WTC11 (cell line): ENCODE data around the gene BCL2A1. TPM values are rescaled to one million over a fixed set of nuclear protein-coding genes. Genes with fewer than 3 reads are reported as not detected.

Source experiments
- ATAC-seq: fragments of 200-7000 bp; cut with Tn5 transposase; 2 replicates; pipeline ENCODE4 v1.10.0; 2021; ENCODE audit warnings: mild to moderate bottlenecking, moderate library complexity
- Bru-seq: library from RNA; stranded (reverse); fragments of 400-500 nt; gene quantifications from one replicate; lab custom pipeline; 2021; lab: Mats Ljungman, UMichigan
- CTCF ChIA-PET: fragments of 300-600 bp; sonication (Branson Sonifier 250); formaldehyde crosslinking; loops from one replicate; lab custom pipeline; 2021; ENCODE audit warnings: antibody characterized with exemption; lab: Charles Lee
- POLR2A ChIA-PET: fragments of 350-600 bp; sonication (Branson Sonifier 250); formaldehyde crosslinking; loops from one replicate; lab custom pipeline; 2021; ENCODE audit warnings: antibody characterized with exemption; lab: Charles Lee
- DNase-seq: peaks from one replicate; pipeline ENCODE4 v3.0.0; 2021; ENCODE audit warnings: low spot score
- H3K27ac Mint-ChIP-seq: 2 replicates; pipeline ENCODE4 v1.8.0; 2021; ENCODE audit warnings: mixed read lengths
- H3K27me3 Mint-ChIP-seq: 2 replicates; pipeline ENCODE4 v1.8.0; 2021; ENCODE audit warnings: low read depth, mild to moderate bottlenecking, moderate library complexity, mixed read lengths
- H3K36me3 Mint-ChIP-seq: 2 replicates; pipeline ENCODE4 v1.8.0; 2021; ENCODE audit warnings: mixed read lengths
- H3K4me1 Mint-ChIP-seq: 2 replicates; pipeline ENCODE4 v1.8.0; 2022; ENCODE audit warnings: mixed read lengths
- H3K4me3 Mint-ChIP-seq: 2 replicates; pipeline ENCODE4 v1.8.0; 2021; ENCODE audit warnings: mild to moderate bottlenecking, moderate library complexity, mixed read lengths
- H3K9me3 Mint-ChIP-seq: 2 replicates; pipeline ENCODE4 v1.8.0; 2021; ENCODE audit warnings: mixed read lengths
- ATF1 ChIP-seq: sonication (generic); formaldehyde crosslinking; IDR thresholded peaks from 2 replicates; pipeline ENCODE4 v1.8.1; 2023; ENCODE audit warnings: mild to moderate bottlenecking, moderate library complexity, missing genetic modification reagents
- CREB1 ChIP-seq: sonication (generic); formaldehyde crosslinking; IDR thresholded peaks from 2 replicates; pipeline ENCODE4 v1.8.0; 2023; ENCODE audit warnings: mild to moderate bottlenecking, missing genetic modification reagents
- EMX1 ChIP-seq: fragments of 250-450 bp; sonication (Bioruptor Pico); IDR thresholded peaks from 2 replicates; pipeline ENCODE4 v1.8.0; 2021; ENCODE audit warnings: mild to moderate bottlenecking
- ESRRA ChIP-seq: sonication (generic); formaldehyde crosslinking; IDR thresholded peaks from 2 replicates; pipeline ENCODE4 v1.8.1; 2022; ENCODE audit warnings: mild to moderate bottlenecking, missing genetic modification reagents, borderline replicate concordance
- ETV6 ChIP-seq: sonication (generic); formaldehyde crosslinking; IDR thresholded peaks from 2 replicates; pipeline ENCODE4 v1.8.1; 2022; ENCODE audit warnings: mild to moderate bottlenecking, missing genetic modification reagents
- FOXP1 ChIP-seq: sonication (generic); formaldehyde crosslinking; IDR thresholded peaks from 2 replicates; pipeline ENCODE4 v1.8.0; 2022; ENCODE audit warnings: missing genetic modification reagents, mild to moderate bottlenecking, moderate library complexity, borderline replicate concordance
- GABPB1 ChIP-seq: sonication (generic); formaldehyde crosslinking; IDR thresholded peaks from 2 replicates; pipeline ENCODE4 v1.8.1; 2023; ENCODE audit warnings: mild to moderate bottlenecking, missing genetic modification reagents
- IRF2 ChIP-seq: sonication (generic); formaldehyde crosslinking; IDR thresholded peaks from 2 replicates; pipeline ENCODE4 v1.8.0; 2022; ENCODE audit warnings: low read depth, missing genetic modification reagents, borderline replicate concordance
- RELA ChIP-seq: sonication (generic); formaldehyde crosslinking; IDR thresholded peaks from 2 replicates; pipeline ENCODE4 v1.8.1; 2022; ENCODE audit warnings: missing genetic modification reagents, mild to moderate bottlenecking, borderline replicate concordance
- SOX15 ChIP-seq: fragments of 250-450 bp; sonication (Bioruptor Pico); IDR thresholded peaks from 2 replicates; pipeline ENCODE4 v1.9.0; 2021; ENCODE audit warnings: mild to moderate bottlenecking
- SP1 ChIP-seq: sonication (generic); formaldehyde crosslinking; conservative IDR thresholded peaks from 2 replicates; pipeline ENCODE4 v1.8.1; 2022; ENCODE audit warnings: missing genetic modification reagents
- TEAD4 ChIP-seq: sonication (generic); formaldehyde crosslinking; IDR thresholded peaks from 2 replicates; pipeline ENCODE4 v1.8.0; 2022; ENCODE audit warnings: mild to moderate bottlenecking, missing genetic modification reagents
- ZNF121 ChIP-seq: sonication (generic); formaldehyde crosslinking; IDR thresholded peaks from 2 replicates; pipeline ENCODE4 v1.8.0; 2023; ENCODE audit warnings: missing genetic modification reagents
- ZNF416 ChIP-seq: fragments of 250-450 bp; sonication (Bioruptor Pico); IDR thresholded peaks from 2 replicates; pipeline ENCODE4 v1.9.0; 2021; ENCODE audit warnings: mild to moderate bottlenecking, inconsistent platforms
- ZNF423 ChIP-seq: fragments of 250-450 bp; sonication (Bioruptor Pico); IDR thresholded peaks from 2 replicates; pipeline ENCODE4 v2.1.2; 2022; ENCODE audit warnings: mild to moderate bottlenecking, moderate library complexity
- long read RNA-seq, 3 experiments: library from RNA in 1 of 3; library from capped mRNA in 1 of 3; library from polyadenylated mRNA in 1 of 3; unstranded in 2 of 3; stranded (forward) in 1 of 3; transcript quantifications; one replicate each; pipeline ENCODE4 v2.0.0, GENCODE V29; 2021
- total RNA-seq: library from RNA; stranded (reverse); gene quantifications from 3 replicates; pipeline ENCODE4 v1.2.3, GENCODE V29; 2021
- TF ChIP-seq, protein P1 (sequence below): sonication (generic); formaldehyde crosslinking; IDR thresholded peaks from 2 replicates; pipeline ENCODE4 v1.8.0; 2023; ENCODE audit warnings: mild to moderate bottlenecking, missing genetic modification reagents
- TF ChIP-seq, protein P2 (sequence below): sonication (generic); formaldehyde crosslinking; IDR thresholded peaks from 2 replicates; pipeline ENCODE4 v1.8.1; 2023; ENCODE audit warnings: mild to moderate bottlenecking, missing genetic modification reagents
- TF ChIP-seq, protein P3 (sequence below): fragments of 200-600 bp; IDR thresholded peaks from 2 replicates; pipeline ENCODE4 v1.8.0; 2022; ENCODE audit warnings: antibody characterized with exemption
- TF ChIP-seq, protein P4 (sequence below): sonication (generic); formaldehyde crosslinking; IDR thresholded peaks from 2 replicates; pipeline ENCODE4 v1.8.1; 2023; ENCODE audit warnings: mild to moderate bottlenecking, missing genetic modification reagents
- TF ChIP-seq, protein P5 (sequence below): fragments of 250-450 bp; sonication (Bioruptor Pico); IDR thresholded peaks from 2 replicates; pipeline ENCODE4 v1.9.0; 2021; ENCODE audit warnings: mild to moderate bottlenecking
- TF ChIP-seq, protein P6 (sequence below): fragments of 250-450 bp; sonication (Bioruptor Pico); IDR thresholded peaks from 2 replicates; pipeline ENCODE4 v2.1.2; 2022; ENCODE audit warnings: mild to moderate bottlenecking, moderate library complexity
- TF ChIP-seq, protein P7 (sequence below): sonication (generic); formaldehyde crosslinking; IDR thresholded peaks from 2 replicates; pipeline ENCODE4 v1.8.1; 2023; ENCODE audit warnings: mild to moderate bottlenecking, missing genetic modification reagents, borderline replicate concordance

BCL2A1 gene
- total RNA-seq (0.25 to 0.32 TPM (median 0.28 TPM) in 3 replicates), Bru-seq, nascent RNA (not detected)
- long read RNA-seq, experiment 1, result 0 reads
- long read RNA-seq, experiment 2, result 0 reads
- long read RNA-seq, experiment 3, result 0 reads

DNA sequence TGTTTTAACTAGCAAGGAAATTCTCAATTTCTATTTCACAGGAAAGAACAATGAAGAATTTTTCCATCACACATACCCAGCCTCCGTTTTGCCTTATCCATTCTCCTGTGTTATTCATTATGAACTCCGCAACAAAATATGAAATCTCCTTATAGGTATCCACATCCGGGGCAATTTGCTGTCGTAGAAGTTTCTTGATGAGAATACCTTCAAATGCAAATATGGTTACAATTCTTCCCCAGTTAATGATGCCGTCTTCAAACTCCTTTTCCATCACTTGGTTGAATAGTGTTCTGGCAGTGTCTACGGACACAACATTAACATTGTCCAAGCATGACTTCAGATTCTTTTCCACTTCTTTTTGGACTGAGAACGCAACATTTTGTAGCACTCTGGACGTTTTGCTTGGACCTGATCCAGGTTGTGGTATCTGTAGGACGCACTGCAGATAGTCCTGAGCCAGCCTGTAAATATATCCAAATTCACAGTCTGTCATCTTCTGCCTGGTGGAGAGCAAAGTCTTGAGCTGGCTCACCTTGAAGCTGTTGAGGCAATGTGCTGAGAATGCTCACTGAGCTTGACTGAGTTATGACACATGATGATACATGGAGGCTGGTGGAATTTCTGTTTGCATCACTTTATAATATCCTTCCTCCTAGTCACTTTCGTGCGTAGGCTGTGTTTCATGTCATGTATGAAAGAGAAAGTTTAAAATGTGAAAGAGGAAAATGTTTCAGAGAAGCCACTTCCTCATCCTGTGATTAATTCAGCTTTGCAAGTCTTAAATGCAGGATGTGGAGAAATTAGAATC, at the start of gene BCL2A1:
BCL2A1 (minus strand) TSS at position 573 of the 811 bp plus-strand sequence; CDS start at position 496, 77 bp downstream.
- H3K36me3 Mint-ChIP-seq, result no peaks in the 10 kb centered on the region
- no peaks in the 10 kb centered on the region for H3K27me3 Mint-ChIP-seq
- peaks cover 10% of the 10 kb centered on the region for H3K4me1 Mint-ChIP-seq
- DNase-seq (no peak), ATAC-seq (no peak)
- ChIA-PET POLR2A (no interaction called here), CTCF (no interaction called here)
- H3K27ac Mint-ChIP-seq, result no peak within 1 kb of the TSS
- H3K4me3 Mint-ChIP-seq, result no peak within 1 kb of the TSS
- TF ChIP-seq ZNF416 (no peak), ESRRA (no peak), FOXP1 (CRISPR knock-in tag) (no peak), CREB1 (CRISPR knock-in tag) (no peak), IRF2 (CRISPR knock-in tag) (no peak), RELA (CRISPR knock-in tag) (no peak)
- TF ChIP-seq, protein P1, sequence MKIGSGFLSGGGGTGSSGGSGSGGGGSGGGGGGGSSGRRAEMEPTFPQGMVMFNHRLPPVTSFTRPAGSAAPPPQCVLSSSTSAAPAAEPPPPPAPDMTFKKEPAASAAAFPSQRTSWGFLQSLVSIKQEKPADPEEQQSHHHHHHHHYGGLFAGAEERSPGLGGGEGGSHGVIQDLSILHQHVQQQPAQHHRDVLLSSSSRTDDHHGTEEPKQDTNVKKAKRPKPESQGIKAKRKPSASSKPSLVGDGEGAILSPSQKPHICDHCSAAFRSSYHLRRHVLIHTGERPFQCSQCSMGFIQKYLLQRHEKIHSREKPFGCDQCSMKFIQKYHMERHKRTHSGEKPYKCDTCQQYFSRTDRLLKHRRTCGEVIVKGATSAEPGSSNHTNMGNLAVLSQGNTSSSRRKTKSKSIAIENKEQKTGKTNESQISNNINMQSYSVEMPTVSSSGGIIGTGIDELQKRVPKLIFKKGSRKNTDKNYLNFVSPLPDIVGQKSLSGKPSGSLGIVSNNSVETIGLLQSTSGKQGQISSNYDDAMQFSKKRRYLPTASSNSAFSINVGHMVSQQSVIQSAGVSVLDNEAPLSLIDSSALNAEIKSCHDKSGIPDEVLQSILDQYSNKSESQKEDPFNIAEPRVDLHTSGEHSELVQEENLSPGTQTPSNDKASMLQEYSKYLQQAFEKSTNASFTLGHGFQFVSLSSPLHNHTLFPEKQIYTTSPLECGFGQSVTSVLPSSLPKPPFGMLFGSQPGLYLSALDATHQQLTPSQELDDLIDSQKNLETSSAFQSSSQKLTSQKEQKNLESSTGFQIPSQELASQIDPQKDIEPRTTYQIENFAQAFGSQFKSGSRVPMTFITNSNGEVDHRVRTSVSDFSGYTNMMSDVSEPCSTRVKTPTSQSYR (CRISPR knock-in tag), result no peak
- TF ChIP-seq, protein P2, sequence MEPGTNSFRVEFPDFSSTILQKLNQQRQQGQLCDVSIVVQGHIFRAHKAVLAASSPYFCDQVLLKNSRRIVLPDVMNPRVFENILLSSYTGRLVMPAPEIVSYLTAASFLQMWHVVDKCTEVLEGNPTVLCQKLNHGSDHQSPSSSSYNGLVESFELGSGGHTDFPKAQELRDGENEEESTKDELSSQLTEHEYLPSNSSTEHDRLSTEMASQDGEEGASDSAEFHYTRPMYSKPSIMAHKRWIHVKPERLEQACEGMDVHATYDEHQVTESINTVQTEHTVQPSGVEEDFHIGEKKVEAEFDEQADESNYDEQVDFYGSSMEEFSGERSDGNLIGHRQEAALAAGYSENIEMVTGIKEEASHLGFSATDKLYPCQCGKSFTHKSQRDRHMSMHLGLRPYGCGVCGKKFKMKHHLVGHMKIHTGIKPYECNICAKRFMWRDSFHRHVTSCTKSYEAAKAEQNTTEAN (CRISPR knock-in tag), result no peak
- H3K9me3 Mint-ChIP-seq, result no peaks in the 10 kb centered on the region

DNA sequence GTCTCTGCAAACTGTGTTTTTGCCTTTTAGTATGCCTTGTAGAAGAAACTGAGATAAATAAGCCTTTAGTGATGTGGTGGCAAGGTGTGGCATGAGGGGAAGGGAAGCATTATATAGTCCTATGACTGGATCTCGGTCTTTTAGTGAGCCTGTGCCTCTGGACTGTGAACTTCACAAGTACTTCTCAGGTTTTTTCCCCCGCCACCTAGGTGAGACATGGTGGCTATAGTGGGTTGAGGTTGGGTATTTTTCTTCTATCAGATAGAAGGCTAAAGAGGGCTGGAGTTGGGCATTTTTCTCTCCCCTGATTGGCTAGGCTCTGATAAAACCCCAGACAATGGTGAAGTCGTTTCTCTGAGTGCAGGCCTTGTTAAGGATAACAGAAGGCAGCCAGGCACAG, 49.7 kb upstream of the BCL2A1 start:
- DNase-seq (no peak), ATAC-seq (no peak)
- POLR2A ChIA-PET, result no interaction called here
- CTCF ChIA-PET, result no interaction called here
- peaks cover 2% of the 10 kb centered on the region for H3K36me3 Mint-ChIP-seq
- no peaks in the 10 kb centered on the region for H3K27me3 Mint-ChIP-seq
- H3K4me3 Mint-ChIP-seq, result no peak overlapping the region
- no peak overlapping the region for H3K27ac Mint-ChIP-seq
- peaks cover 12% of the 10 kb centered on the region; the same call in 1 of the 2 replicates for H3K9me3 Mint-ChIP-seq
- peaks cover under 1% of the 10 kb centered on the region; the same call in 1 of the 2 replicates for H3K4me1 Mint-ChIP-seq
- TF ChIP-seq SOX15 (CRISPR knock-in tag), result no peak
- TF ChIP-seq ZNF121 (CRISPR knock-in tag), result no peak
- no peak for TF ChIP-seq ETV6
- TF ChIP-seq, protein P3, sequence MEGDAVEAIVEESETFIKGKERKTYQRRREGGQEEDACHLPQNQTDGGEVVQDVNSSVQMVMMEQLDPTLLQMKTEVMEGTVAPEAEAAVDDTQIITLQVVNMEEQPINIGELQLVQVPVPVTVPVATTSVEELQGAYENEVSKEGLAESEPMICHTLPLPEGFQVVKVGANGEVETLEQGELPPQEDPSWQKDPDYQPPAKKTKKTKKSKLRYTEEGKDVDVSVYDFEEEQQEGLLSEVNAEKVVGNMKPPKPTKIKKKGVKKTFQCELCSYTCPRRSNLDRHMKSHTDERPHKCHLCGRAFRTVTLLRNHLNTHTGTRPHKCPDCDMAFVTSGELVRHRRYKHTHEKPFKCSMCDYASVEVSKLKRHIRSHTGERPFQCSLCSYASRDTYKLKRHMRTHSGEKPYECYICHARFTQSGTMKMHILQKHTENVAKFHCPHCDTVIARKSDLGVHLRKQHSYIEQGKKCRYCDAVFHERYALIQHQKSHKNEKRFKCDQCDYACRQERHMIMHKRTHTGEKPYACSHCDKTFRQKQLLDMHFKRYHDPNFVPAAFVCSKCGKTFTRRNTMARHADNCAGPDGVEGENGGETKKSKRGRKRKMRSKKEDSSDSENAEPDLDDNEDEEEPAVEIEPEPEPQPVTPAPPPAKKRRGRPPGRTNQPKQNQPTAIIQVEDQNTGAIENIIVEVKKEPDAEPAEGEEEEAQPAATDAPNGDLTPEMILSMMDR, result no peak
- TF ChIP-seq ZNF423 (CRISPR knock-in tag), result no peak
- TF ChIP-seq EMX1 (CRISPR knock-in tag), result no peak
- TF ChIP-seq, protein P4, sequence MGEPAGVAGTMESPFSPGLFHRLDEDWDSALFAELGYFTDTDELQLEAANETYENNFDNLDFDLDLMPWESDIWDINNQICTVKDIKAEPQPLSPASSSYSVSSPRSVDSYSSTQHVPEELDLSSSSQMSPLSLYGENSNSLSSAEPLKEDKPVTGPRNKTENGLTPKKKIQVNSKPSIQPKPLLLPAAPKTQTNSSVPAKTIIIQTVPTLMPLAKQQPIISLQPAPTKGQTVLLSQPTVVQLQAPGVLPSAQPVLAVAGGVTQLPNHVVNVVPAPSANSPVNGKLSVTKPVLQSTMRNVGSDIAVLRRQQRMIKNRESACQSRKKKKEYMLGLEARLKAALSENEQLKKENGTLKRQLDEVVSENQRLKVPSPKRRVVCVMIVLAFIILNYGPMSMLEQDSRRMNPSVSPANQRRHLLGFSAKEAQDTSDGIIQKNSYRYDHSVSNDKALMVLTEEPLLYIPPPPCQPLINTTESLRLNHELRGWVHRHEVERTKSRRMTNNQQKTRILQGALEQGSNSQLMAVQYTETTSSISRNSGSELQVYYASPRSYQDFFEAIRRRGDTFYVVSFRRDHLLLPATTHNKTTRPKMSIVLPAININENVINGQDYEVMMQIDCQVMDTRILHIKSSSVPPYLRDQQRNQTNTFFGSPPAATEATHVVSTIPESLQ, result no peak
- TF ChIP-seq ATF1, result no peak
- TF ChIP-seq SP1, result no peak
- TF ChIP-seq, protein P5, sequence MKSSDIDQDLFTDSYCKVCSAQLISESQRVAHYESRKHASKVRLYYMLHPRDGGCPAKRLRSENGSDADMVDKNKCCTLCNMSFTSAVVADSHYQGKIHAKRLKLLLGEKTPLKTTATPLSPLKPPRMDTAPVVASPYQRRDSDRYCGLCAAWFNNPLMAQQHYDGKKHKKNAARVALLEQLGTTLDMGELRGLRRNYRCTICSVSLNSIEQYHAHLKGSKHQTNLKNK, result no peak
- TF ChIP-seq, protein P6, sequence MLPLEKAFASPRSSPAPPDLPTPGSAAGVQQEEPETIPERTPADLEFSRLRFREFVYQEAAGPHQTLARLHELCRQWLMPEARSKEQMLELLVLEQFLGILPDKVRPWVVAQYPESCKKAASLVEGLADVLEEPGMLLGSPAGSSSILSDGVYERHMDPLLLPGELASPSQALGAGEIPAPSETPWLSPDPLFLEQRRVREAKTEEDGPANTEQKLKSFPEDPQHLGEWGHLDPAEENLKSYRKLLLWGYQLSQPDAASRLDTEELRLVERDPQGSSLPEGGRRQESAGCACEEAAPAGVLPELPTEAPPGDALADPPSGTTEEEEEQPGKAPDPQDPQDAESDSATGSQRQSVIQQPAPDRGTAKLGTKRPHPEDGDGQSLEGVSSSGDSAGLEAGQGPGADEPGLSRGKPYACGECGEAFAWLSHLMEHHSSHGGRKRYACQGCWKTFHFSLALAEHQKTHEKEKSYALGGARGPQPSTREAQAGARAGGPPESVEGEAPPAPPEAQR (CRISPR knock-in tag), result no peak
- no peak for TF ChIP-seq GABPB1 (CRISPR knock-in tag)
- TF ChIP-seq, protein P7, sequence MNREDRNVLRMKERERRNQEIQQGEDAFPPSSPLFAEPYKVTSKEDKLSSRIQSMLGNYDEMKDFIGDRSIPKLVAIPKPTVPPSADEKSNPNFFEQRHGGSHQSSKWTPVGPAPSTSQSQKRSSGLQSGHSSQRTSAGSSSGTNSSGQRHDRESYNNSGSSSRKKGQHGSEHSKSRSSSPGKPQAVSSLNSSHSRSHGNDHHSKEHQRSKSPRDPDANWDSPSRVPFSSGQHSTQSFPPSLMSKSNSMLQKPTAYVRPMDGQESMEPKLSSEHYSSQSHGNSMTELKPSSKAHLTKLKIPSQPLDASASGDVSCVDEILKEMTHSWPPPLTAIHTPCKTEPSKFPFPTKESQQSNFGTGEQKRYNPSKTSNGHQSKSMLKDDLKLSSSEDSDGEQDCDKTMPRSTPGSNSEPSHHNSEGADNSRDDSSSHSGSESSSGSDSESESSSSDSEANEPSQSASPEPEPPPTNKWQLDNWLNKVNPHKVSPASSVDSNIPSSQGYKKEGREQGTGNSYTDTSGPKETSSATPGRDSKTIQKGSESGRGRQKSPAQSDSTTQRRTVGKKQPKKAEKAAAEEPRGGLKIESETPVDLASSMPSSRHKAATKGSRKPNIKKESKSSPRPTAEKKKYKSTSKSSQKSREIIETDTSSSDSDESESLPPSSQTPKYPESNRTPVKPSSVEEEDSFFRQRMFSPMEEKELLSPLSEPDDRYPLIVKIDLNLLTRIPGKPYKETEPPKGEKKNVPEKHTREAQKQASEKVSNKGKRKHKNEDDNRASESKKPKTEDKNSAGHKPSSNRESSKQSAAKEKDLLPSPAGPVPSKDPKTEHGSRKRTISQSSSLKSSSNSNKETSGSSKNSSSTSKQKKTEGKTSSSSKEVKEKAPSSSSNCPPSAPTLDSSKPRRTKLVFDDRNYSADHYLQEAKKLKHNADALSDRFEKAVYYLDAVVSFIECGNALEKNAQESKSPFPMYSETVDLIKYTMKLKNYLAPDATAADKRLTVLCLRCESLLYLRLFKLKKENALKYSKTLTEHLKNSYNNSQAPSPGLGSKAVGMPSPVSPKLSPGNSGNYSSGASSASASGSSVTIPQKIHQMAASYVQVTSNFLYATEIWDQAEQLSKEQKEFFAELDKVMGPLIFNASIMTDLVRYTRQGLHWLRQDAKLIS, result no peak
- no peak for TF ChIP-seq TEAD4 (CRISPR knock-in tag)
